NCI-H345 (cell line): ENCODE measurements around the gene ARMH3.
"Not testable (repeated sequence)": the region's sequence is repeated elsewhere in the genome, so short reads cannot be mapped to it uniquely, and the experiment has no call there.

Experiments used
- DNase-seq: peaks from one replicate; lab custom pipeline; 2025; lab: John Stamatoyannopoulos, UW

Gene ARMH3

DNA sequence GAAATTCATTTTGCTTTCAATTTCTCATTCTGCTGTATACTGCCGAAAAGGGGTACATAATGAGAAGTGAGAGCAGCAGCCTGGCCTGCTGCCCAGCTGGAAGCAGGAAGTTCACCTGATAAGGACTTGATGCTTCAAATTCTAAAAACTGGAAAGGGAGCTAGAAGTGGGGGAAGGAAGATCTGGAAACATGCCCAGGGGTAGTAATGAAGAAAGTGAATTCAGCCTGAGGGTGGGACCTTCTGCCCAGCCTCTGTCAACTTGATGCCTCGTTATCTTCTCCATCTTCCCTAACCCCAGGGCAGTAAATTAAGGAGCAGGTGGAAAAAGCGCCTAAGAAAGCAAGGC, 69.4 kb downstream of the ARMH3 start:
- DNase-seq, result no peak

DNA sequence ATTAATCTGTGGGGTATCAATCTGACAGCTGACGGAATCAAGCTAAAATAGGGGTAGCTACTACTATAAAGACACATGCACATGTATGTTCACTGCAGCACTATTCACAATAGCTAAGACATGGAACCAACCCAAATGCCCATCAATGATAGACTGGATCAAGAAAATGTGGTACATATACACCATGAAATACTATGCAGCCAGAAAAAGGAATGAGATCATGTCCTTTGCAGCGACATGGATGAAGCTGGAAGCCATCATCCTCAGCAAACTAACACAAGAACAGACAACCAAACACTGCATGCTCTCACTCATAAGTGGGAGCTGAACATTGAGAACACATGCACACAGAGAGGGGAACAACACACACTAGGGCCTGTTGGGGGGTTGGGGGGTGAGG, 75.3 kb downstream of the ARMH3 start:
- not testable (repeated sequence) for DNase-seq

DNA sequence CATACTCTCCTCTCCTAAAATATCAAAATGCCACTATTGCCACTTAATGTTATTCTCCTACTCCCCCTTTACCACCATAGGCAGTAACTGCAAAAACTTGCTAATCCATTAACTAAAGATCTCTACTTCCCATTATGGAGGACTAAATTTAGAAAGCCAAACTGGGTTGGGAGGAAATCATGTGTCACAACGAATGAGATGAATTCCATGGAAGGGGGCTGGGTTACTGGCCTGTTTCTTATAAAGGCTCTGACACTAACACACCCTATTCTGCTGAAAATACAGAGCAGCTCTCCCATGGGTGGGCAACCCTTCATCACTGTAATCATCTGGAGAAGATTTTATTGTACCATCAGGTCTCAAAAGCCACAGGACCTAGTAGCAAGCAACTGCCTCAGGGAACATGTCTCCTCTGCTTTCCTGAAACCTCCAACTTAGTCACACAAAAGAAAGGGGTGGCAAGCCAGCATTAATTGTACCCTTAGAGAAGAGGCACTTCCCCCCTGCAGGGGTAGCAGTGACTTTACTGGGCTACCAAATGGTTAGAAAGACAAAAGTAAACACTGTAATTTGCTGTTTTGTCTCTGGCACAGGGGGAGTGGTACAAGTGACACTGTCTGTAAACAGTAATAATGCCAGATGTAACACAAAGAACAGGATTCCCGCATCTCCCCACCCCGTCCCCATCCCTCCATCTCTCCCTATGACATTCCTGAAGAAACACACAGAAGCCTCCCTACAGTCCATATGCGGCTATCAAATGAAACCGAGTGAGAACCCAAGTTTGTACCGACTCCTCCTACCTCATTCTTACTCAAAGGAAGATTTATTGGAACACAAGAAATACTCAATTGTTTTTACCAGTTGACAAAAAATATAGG, 81.6 kb downstream of the ARMH3 start:
- peak; percentile 72 for DNase-seq

DNA sequence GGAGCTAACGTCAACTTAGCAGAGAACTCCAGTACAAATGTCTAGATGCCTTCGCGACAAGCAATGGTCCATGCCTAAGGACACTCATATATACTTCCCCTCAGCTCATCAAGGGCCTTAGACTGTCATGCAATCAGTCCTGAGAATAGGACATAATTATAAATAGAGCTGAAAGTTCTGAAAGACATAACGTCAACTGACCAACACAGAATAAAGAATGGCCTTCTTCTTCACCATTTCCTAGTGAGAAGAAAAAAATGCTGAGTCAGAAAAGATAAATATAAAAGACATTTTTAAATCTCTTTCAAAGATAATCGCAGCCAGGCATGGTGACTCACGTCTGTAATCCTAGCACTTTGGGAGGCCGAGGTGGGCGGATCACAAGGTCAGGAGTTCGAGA, 83.2 kb downstream of the ARMH3 start:
- DNase-seq, result no peak

DNA sequence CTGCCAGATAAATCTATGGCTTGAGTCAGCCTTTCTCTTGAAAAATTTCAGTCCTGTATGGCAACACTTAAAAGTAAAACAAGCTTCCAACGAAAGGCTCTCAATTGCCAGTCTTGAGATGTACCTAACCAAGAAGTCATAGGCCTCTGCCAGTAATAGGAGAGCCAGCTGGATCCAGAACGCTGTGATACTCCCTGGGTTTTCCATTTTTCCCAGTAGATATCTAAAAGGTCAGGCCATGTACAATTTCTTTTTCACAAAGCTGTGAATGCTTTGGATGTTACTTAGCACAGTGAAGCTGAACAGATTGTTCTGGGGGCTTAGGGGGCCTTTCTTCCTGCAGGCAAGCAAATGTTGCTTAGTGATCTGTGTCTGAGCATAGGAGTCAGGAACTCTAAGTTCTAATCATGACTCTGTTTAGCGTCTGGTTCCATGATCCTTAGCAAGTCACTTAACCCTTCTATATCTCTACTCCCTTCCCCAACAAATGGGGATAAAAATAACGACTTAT, 86.5 kb downstream of the ARMH3 start:
- no peak for DNase-seq

DNA sequence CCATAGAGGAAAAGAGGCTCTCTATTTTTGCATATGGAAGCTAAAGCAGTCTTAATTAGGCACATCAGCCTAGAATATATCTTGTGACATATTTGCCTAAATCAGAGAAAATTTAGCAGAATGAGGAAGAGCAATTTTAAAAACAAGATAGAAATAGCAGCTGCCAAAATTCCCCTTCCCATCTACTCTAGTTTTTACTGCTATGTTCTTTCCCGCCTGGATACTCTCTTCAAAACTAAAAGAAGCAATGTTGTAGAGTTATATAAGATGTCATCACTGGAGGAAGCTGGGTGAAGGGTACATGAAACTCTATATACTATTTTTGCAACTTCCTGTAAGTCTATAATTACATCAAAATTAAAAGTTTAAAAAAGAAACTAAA, 87.0 kb downstream of the ARMH3 start:
- no peak for DNase-seq

DNA sequence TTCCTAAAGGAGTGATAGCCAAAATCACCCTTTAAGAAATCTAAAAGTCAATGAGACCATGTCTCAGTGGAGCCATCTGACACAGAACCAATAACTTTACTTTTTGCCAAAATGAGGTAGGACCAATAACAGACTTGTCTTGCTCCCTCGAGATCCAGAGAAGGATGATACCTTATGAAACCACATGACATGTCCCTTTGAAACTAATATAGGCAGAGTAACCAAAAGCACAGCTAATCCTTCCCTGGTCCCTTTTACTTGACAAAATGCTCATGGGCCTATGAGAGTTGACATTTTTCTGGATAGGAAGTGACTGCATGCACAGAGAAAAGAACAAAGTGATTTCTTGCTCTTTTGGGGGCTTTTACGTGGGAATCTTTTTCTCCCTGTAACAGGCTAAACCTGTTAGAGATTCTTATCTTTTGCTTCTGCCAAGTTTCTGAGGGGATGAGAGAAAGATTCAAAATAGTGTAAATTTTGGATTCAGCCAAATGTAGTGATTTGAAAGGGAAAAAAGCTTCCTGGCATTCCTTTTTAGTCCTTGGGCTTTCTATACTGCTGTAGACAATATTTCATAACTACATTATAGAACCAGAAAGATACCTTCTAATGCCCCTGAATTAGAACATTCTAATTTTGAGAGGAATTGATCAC, 87.6 kb downstream of the ARMH3 start:
- DNase-seq, result no peak

DNA sequence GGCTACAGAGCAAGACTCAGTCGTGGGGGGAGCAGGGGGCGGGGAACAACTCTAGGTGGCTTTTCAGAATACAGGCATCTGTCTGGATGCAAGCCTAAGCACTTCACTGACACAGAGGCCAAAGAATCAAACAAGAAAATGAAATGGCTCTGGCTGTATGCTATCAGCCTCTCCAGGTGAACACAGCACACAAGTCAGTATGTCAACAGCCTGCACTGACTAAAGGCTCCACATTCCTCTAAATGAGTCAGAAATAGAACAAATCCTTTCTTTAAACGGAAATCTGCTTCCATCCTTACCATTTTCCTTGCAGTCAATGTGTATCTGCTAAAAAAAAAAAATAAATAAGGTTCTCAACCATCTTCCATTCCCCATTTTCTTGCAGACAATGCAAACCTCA, 88.3 kb downstream of the ARMH3 start:
- DNase-seq, result no peak

DNA sequence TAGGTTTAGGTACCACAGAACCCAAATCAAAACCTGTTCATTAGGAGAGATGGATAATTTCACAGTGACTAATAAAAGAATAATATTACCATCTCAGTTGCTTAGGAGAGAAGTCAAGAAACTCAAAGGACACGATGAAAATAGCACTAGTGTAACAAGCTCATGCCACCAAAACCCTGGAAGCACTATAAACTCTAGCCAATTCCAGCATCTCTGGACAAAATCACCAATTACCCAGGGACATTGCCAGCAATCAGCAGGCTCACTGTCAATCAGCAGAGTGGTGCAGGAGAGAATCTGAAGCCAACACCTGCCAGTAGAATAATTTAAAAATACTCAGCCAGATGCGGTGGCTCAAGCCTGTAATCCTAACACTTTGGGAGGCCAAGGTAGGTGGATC, 88.9 kb downstream of the ARMH3 start:
- DNase-seq, result no peak

DNA sequence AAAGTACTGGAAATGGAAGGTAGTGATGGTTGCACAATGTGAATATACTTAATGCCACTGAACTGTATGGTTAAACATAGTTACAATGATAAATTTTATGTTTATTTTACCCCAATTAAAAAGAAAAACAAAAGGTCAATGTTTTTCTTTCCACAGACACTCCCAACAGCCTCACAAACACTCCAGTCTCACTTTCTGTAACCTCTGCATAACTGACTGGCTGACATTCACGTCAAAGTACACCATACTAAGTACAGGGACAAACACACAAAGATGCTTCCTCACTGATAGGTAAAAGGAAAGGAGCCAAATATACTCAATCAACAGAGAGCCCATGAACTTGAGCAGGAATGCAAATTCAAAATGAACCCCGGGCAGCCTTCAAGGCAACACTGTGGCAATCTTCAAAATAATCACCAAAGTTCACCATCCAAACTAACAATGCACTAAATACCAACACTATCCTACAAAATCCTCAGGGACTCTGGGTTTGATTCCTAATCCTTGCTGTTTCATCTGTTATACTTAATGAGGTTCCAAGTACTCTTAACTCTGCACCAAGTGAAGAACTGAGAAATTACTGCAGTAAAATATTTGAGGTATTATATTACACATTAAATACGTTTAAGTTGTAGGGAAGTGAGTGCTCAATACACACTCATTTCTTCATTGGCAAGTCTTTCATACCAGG, 90.8 kb downstream of the ARMH3 start:
- no peak for DNase-seq

DNA sequence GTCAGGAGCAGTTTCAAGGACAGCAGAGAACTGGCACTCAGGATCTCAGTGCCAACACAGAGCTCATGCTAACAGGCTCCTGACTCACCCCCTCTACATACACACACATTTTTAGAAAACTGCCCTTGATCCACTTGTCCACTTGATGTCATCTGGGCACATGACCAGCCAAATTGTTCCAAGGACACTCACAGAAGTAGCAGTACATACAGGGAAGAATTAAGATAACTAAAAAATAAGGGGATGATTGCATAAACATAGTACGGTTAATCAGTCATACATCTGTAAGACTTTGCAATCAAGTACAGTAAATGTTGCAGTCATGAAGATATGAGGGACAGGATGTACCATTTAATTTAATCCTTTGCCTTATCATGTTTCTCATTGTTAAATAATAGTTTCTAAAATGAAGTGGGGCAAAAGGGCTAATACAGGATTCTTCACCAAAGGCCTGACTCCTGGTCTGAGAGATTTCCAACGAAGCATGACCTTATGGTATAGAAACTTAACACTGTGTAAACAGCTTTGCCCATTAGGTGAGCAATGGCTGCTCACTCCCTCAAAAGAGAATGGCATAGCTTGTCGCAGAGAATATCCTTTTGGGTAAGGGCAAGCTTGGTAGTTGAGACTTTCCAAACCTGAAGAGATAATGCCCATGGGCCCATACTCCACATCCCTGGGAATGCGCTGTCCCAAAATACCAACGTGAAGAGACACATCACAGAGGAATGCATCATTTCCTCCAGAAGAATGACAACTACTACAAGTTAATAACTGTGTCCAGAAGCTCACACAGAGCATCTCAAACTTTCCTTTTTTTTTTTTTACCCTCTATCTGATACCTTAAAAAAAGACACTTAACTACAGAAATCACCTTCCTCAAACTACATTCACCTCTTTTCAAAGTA, 94.1 kb downstream of the ARMH3 start:
- DNase-seq, result peak; percentile 10

DNA sequence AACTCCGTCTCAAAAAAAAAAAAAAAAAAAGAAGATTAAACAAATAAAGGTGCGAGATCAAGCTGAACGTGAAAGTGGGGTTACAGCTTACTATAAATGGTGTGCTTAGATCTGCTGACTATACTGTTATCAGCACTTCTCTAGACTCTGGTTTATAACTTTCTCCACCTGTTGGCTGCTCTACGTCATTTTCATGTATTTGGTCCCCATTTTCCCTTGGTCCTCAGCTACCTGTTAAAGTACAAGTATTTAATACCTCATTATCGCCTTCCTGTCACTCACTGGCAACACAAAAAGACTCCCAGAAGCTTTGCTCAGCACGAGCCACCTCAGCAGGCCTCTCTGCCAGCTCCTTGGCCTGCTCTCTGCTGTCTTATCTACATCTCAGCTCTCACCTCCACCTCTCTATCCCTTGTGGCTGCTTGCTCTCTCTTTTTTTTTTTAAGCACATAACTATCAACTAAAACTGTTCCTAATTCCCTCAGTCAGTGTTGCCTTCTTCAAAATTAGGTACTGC, 95.0 kb downstream of the ARMH3 start:
- DNase-seq, result no peak

DNA sequence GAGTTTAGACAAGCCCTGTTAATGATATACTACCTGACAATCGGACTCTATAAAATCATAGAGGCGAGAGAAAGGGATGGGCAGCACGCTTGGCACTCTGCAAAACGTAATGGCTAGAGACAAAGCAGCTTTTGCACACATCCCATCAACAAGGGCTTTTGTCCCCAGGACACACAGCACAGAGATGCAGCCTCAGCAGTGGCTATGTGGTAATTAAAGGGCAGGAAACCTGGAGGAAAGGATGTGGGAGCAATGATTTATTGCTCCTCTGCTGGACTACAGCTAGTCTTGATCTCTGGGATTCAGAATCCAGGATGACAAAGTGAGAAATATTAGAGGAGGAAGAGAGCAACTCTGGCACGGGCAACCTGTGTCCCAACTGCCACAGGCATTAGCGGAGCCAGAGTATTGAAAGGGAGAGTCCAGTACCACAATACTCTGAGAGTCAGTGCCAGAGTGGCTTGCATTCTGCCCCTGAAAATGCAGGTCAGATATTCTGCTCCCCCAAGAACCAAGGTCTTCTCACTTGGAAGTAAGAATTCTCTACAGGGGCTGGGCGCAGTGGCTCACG, 96.5 kb downstream of the ARMH3 start:
- no peak for DNase-seq

DNA sequence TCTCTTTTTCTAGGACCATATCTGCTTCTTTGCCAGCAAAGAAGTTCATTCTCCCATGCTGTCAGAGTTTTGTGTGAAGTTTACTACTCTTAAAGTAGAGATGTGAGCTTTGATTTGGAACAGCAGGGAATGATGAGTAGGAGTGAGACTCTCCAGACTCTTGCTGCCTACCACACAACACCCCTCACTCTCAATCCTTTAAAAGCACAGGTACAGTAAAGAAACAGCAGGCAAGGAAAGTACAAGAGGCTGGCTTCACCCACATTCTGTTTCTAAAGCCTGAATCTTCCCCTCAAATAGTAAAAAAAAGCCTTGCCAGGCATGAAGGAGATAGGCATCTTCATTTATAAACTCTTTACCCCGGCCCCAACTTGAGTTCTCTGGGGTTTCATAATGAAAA, 97.3 kb downstream of the ARMH3 start:
- no peak for DNase-seq

DNA sequence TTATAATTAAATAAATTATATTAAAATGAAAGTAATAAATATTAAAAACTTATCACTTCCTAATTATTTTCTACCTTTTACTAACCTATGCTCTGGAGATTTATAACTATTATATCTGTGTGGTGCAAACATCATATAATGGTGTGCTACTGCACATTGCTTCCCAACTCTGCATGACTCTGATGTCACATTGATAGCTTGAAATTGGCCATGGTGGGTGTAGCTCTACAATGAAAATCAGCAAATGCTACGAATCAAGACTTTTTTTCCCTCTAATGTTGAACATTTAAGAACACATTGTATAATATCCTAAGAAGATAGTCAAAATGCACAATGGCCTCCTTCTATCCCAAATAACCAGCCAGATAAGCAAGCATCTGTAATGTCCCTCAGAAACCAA, 99.1 kb downstream of the ARMH3 start:
- no peak for DNase-seq

DNA sequence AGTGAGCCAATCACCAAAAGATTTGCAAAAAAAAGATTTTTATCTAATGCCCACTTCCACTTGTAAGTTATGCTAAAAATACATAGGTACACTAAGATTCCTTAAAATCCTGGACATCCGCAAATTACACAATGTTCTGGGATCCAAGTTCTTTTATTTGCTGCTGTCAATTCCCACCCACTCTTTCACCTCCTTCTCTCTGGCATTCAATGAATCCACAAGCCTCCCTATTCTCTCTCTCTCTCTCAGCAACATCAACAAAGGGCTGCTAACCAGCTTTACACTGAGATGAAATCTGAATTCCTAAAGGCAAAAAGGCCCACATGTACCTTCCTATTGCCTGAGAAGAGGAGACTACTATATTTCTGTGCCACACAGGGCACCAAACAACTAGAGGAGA, 99.9 kb downstream of the ARMH3 start:
- no peak for DNase-seq

DNA sequence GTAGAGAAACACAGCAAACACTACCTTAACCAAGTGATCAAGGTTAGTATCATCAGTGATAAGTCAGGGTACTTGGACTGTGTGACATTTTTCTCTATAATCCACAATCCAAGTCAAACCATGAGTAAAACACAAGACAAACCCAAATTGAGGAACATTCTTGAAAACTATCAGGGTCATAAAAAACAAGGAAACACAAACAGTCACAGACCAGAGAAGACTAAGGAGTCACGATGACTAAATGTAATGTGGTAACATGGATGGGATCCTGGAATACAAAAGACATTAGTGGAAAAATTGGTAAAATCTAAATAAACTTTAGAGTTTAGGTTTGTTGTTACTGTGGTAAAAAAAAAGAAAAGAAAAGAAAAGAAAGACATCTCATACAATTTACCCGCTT, 103.8 kb downstream of the ARMH3 start:
- DNase-seq, result no peak

DNA sequence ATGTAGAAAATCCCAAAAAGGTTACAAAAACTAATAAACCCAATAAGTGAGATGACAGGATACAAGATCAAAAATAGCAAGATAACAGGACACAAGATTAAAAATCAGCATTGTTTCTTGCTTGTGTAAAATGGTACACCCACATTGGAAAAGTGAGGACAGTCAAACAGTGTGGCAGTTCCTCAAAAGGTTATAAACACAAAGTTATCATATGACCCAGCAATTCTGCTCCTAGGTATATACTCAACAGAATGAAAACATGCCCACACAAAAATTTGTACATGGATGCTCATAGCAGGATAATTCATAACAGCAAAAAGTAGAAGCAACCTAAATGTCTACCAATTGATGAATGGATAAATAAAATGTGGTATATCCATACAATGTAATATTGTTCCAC, 105.8 kb downstream of the ARMH3 start:
- DNase-seq, result no peak

DNA sequence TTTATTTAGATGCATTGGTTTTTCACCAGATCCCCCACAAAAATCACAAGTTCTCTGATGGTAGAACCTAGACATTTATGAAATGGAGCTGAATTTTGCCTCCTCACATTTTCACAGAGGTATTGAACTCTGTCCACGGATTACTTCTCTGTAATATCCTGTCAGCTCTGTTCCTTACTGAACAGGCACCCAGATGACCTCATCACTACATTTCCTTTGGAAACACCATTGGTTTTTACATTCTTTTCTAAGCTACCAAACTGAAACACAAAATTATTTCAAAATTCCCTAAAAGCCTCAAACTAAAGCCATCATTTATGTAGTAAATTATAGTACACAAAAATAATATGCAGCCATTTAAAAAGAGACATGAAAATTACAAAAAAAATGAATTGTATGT, 114.1 kb downstream of the ARMH3 start:
- no peak for DNase-seq

DNA sequence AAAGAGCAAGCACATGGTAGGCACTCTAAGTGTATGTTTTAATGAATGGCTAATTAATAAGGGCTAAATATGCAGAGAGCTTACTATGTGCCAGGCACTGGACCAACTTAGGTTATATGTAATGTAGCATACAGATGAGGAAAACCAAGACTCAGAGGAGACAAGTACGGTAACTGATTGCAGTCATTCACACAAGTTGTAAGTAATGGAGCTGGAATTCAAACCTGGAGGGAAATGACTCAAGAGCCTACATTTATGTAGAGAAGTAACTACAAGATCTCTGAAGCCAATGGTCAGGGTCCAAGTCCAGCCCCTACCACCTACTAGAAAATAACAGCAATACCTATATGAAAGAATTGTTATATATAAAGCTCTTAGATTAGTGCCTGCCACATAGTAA, 115.1 kb downstream of the ARMH3 start:
- DNase-seq, result no peak

DNA sequence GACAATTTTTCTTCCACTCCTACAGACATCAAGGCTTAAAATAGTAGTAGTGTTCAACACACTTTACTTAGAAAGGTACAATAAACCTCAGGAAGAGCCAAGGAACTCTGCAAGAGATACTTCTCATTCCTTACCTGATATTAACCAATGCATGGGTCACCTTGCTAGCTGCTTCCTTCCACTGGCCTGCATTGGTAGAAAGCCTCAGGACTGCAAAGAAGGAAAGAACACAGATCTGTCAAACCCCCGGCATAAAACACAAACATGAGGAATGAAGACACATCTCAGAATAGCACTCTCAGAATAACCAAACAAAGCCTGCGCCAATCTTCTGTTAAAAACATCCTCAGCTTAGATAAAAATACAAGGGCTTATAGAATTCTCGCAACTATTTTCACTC, 116.2 kb downstream of the ARMH3 start:
- DNase-seq, result no peak
